H1 (cell line): Measurements from ENCODE around the gene ESYT1.

Source experiments
- CBX5 ChIP-seq: fragments of 300-800, 300-1000 bp; sonication (generic); IDR thresholded peaks from 2 replicates; pipeline ENCODE4 v1.7.1; 2016; ENCODE audit warnings: antibody characterized with exemption, low read length, low read depth
- CTCF ChIP-seq, 3 experiments: IDR thresholded peaks; 1 replicate in 2 of 3; 2 replicates in 1 of 3; pipeline versions ENCODE4 v1.5.1 to v1.6.1; 2011; ENCODE audit warnings: low read length in 3 of 3, mild to moderate bottlenecking in 3 of 3, inconsistent platforms in 2 of 3, low read depth in 1 of 3, moderate library complexity in 1 of 3; ENCODE audit not compliant: insufficient read depth in 1 of 3; ENCODE audit errors: control extremely low read depth in 1 of 3
- JUND ChIP-seq: IDR thresholded peaks from 2 replicates; pipeline ENCODE4 v1.6.1; 2011; ENCODE audit warnings: mild to moderate bottlenecking, improper control_type of control experiment, low read length
- POLR2A ChIP-seq, 2 experiments: IDR thresholded peaks; 1 replicate in 1 of 2; 2 replicates in 1 of 2; pipeline ENCODE4 v1.6.1; 2011; ENCODE audit warnings: low read depth in 2 of 2, low read length in 2 of 2, mild to moderate bottlenecking in 2 of 2; ENCODE audit errors: control extremely low read depth in 1 of 2
- POLR2AphosphoS5 ChIP-seq: IDR thresholded peaks from 2 replicates; pipeline ENCODE4 v1.6.1; 2011; ENCODE audit warnings: low read depth, low read length
- TAF1 ChIP-seq: IDR thresholded peaks from 2 replicates; pipeline ENCODE4 v1.6.1; 2011; ENCODE audit warnings: mild to moderate bottlenecking, low read depth, low read length
- USF2 ChIP-seq: IDR thresholded peaks from 2 replicates; pipeline ENCODE4 v1.6.1; 2011; ENCODE audit warnings: low read length, improper control_type of control experiment

GRCh38 chr12:56079723-56080555 is 48.1 kb upstream of the ESYT1 start, which contains the start of gene ERBB3:
- TF ChIP-seq POLR2A (IDR thresholded peaks at IDR 0.05; ENCODE audit: control extremely low read depth in 1 of 2, low read depth in 2 of 2, low read length in 2 of 2) (peak in 1 of 2 experiments; percentile 47; a peak in 1 of 3 replicates), CBX5 (no peak), POLR2AphosphoS5 (peak; percentile 46; the same call in 1 of the 2 replicates), USF2 (no peak), TAF1 (peak; percentile 29), CTCF (IDR thresholded peaks at IDR 0.05; ENCODE audit: control extremely low read depth in 1 of 3, insufficient read depth in 1 of 3, low read depth in 1 of 3, low read length in 3 of 3) (no peak), JUND (peak; percentile 86; the same call in 1 of the 2 replicates)
